Measurements from ENCODE around the gene DOCK2.

DNA sequence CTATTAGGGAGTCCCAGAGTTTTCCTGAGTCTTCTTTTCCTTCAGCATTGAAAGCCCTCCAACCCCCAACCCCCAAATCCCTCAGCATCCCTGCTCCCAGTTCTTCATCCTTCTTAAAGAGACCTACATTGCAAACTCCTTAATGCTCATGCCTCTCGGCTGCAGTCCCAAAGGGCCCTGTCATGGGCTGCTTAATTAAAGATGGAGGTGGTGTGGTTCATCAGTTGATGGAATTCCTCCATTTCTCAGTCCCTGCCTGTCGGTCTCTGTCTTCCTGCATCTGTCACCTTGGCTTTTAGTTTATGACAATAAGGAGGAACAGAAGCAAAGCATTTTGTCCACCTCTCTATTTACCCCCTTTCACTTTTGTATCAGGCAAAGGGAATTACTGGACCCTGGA is 470.6 kb downstream of the DOCK2 start:
- TF ChIP-seq CTCF (conservative IDR thresholded peaks at IDR 0.05) (no peak), ZFX (IDR thresholded peaks at IDR 0.05) (no peak)
